HCT116 (cell line): ENCODE results near the gene ANKRD23. TPM values are rescaled to one million over a fixed set of nuclear protein-coding genes. Genes with fewer than 3 reads are reported as not detected.

ENCODE experiments used
- ATAC-seq: fragments of 200-7000 bp; cut with Tn5 transposase; 2 replicates; pipeline ENCODE4 v1.9.1; 2020; ENCODE audit warnings: mild to moderate bottlenecking, moderate library complexity
- BruUV-seq: library from RNA; stranded (reverse); fragments of 400-500 nt; replicated peaks from 2 replicates; lab custom pipeline; 2021; lab: Mats Ljungman, UMichigan
- CTCF ChIA-PET: fragments of 300-600 bp; sonication (Branson Sonifier 250); formaldehyde crosslinking; loops from one replicate; lab custom pipeline; 2021; ENCODE audit warnings: antibody characterized with exemption; lab: Charles Lee
- POLR2A ChIA-PET: fragments of 300-600, 350-600 bp; sonication (Branson Sonifier 250); formaldehyde crosslinking; loops from one replicate; lab custom pipeline; 2021; ENCODE audit warnings: antibody characterized with exemption; lab: Charles Lee
- RAD21 ChIA-PET, 2 experiments: fragments of 300-600 bp; sonication (Branson Sonifier 250); formaldehyde crosslinking; loops; one replicate each; lab custom pipeline; 2023; ENCODE audit warnings: low total read pairs in 2 of 2; ENCODE audit not compliant: uncharacterized antibody in 2 of 2, unreplicated experiment in 2 of 2, low non-redundant PET in 1 of 2; lab: Charles Lee
- DNase-seq: peaks from one replicate; pipeline ENCODE4 v3.0.0-alpha.2; 2010; ENCODE audit warnings: low read depth, low spot score
- H2AFZ ChIP-seq: fragments of 200-600 bp; shearing (Covaris generic), sonication (generic); 2 replicates; pipeline ENCODE4 v1.6.1; 2017; ENCODE audit warnings: low read depth, mixed run types, mixed read lengths, antibody characterized with exemption, low read length; ENCODE audit not compliant: poor library complexity, severe bottlenecking
- H3K27ac ChIP-seq: 2 replicates; pipeline ENCODE4 v1.5.1; 2012; ENCODE audit warnings: low read depth, low read length
- H3K27me3 ChIP-seq: fragments of 200-600 bp; sonication (generic); 2 replicates; pipeline ENCODE4 v1.6.1; 2016; ENCODE audit warnings: mixed run types, low read length, mixed read lengths; ENCODE audit not compliant: insufficient read depth
- H3K36me3 ChIP-seq, 2 experiments: fragments of 200-500 bp in 1 of 2; fragments of 200-600 bp in 1 of 2; sonication (Bioruptor generic) in 1 of 2; sonication (generic) in 1 of 2; 2 replicates each; pipeline versions ENCODE4 v1.5.1 to v1.6.1; 2014 to 2016; ENCODE audit warnings: low read length in 2 of 2, inconsistent platforms in 1 of 2, mixed read lengths in 1 of 2, mixed run types in 1 of 2; ENCODE audit not compliant: insufficient read depth in 2 of 2, control insufficient read depth in 1 of 2
- H3K4me1 ChIP-seq, 2 experiments: fragments of 200-600 bp in 1 of 2; sonication (generic) in 1 of 2; 2 replicates each; pipeline versions ENCODE4 v1.5.1 to v1.6.1; 2012 to 2017; ENCODE audit warnings: low read length in 2 of 2, inconsistent platforms in 1 of 2, mild to moderate bottlenecking in 1 of 2, mixed read lengths in 1 of 2, mixed run types in 1 of 2, moderate library complexity in 1 of 2; ENCODE audit not compliant: insufficient read depth in 2 of 2, control insufficient read depth in 1 of 2
- H3K4me2 ChIP-seq: fragments of 200-600 bp; sonication (generic); 2 replicates; pipeline ENCODE4 v1.6.1; 2017; ENCODE audit warnings: mixed run types, low read length, mixed read lengths
- H3K4me3 ChIP-seq, 2 experiments: fragments of 200-600 bp in 1 of 2; sonication (generic) in 1 of 2; replicated peaks in 1 of 2; 2 replicates each; pipeline ENCODE4 v1.5.1; 2011 to 2016; ENCODE audit warnings: low read length in 2 of 2, control low read depth in 1 of 2, low read depth in 1 of 2, mild to moderate bottlenecking in 1 of 2, mixed read lengths in 1 of 2, mixed run types in 1 of 2
- H3K79me2 ChIP-seq: fragments of 200-600 bp; sonication (generic); 2 replicates; pipeline ENCODE4 v1.6.1; 2017; ENCODE audit warnings: mild to moderate bottlenecking, mixed run types, low read length, moderate library complexity, mixed read lengths; ENCODE audit not compliant: insufficient read depth
- H3K9ac ChIP-seq: fragments of 200-600 bp; sonication (generic); 2 replicates; pipeline ENCODE4 v1.6.1; 2016; ENCODE audit warnings: low read length, mixed read lengths
- H3K9me2 ChIP-seq: fragments of 200-600 bp; sonication (generic), shearing (Covaris generic); 2 replicates; pipeline ENCODE4 v1.6.1; 2017; ENCODE audit warnings: mixed run types, mild to moderate bottlenecking, moderate library complexity; ENCODE audit not compliant: insufficient read depth
- H3K9me3 ChIP-seq, 2 experiments: fragments of 200-500 bp in 1 of 2; fragments of 200-600 bp in 1 of 2; sonication (Bioruptor generic) in 1 of 2; sonication (generic) in 1 of 2; 2 replicates each; pipeline ENCODE4 v1.6.1; 2014 to 2017; ENCODE audit warnings: low read length in 2 of 2, mixed read lengths in 2 of 2, inconsistent platforms in 1 of 2, low read depth in 1 of 2, mild to moderate bottlenecking in 1 of 2, mixed run types in 1 of 2, moderate library complexity in 1 of 2; ENCODE audit not compliant: control insufficient read depth in 1 of 2, insufficient read depth in 1 of 2
- H4K20me1 ChIP-seq: fragments of 200-600 bp; sonication (generic), shearing (Covaris generic); 2 replicates; pipeline ENCODE4 v1.6.1; 2017; ENCODE audit warnings: mixed run types, mild to moderate bottlenecking, moderate library complexity; ENCODE audit not compliant: insufficient read depth
- EGR1 ChIP-seq: IDR thresholded peaks from 2 replicates; pipeline ENCODE4 v1.6.1; 2012; ENCODE audit warnings: low read depth
- ELF1 ChIP-seq: IDR thresholded peaks from 2 replicates; pipeline ENCODE4 v1.6.1; 2012; ENCODE audit warnings: low read depth, borderline replicate concordance
- EZH2 ChIP-seq: fragments of 200-600 bp; sonication (generic); IDR thresholded peaks from 2 replicates; pipeline ENCODE4 v1.6.1; 2017; ENCODE audit warnings: antibody characterized with exemption, mixed run types
- EZH2phosphoT487 ChIP-seq: fragments of 200-600 bp; IDR thresholded peaks from 2 replicates; pipeline ENCODE4 v1.6.1; 2018; ENCODE audit warnings: antibody characterized with exemption, borderline replicate concordance
- FOSL1 ChIP-seq: IDR thresholded peaks from 2 replicates; pipeline ENCODE4 v1.6.1; 2012; ENCODE audit warnings: low read depth
- JUND ChIP-seq: IDR thresholded peaks from 2 replicates; pipeline ENCODE4 v1.6.1; 2012
- RAD21 ChIP-seq: IDR thresholded peaks from 2 replicates; pipeline ENCODE4 v1.6.1; 2012; ENCODE audit warnings: low read depth, mild to moderate bottlenecking
- SP1 ChIP-seq: IDR thresholded peaks from 2 replicates; pipeline ENCODE4 v1.6.1; 2012; ENCODE audit warnings: low read depth
- SRF ChIP-seq: IDR thresholded peaks from 2 replicates; pipeline ENCODE4 v1.6.1; 2012; ENCODE audit warnings: low read depth
- TCF7L2 ChIP-seq: IDR thresholded peaks from 2 replicates; pipeline ENCODE4 v1.7.0; 2011; ENCODE audit warnings: borderline replicate concordance, inconsistent platforms; ENCODE audit not compliant: insufficient read depth, insufficient read length; ENCODE audit errors: extremely low read depth
- ZFX ChIP-seq: fragments of 450-650 bp; IDR thresholded peaks from 2 replicates; pipeline ENCODE4 v1.6.1; 2017
- intact Hi-C: fragments of 100-400 bp; cut with micrococcal nuclease; formaldehyde crosslinking; loops from 2 replicates; pipeline ENCODE4 v1.10.0; 2022
- total RNA-seq: library from RNA; stranded (reverse); gene quantifications from one replicate; pipeline ENCODE4 v1.2.1, GENCODE V29; 2021; ENCODE audit not compliant: unreplicated experiment
- TF ChIP-seq, protein P1 (sequence below): IDR thresholded peaks from 2 replicates; pipeline ENCODE4 v1.6.1; 2012
- TF ChIP-seq, protein P2 (sequence below), 3 experiments: fragments of 200-600 bp in 1 of 3; sonication (generic) in 1 of 3; IDR thresholded peaks in 2 of 3; conservative IDR thresholded peaks in 1 of 3; 2 replicates each; pipeline ENCODE4 v1.5.1; 2012 to 2017; ENCODE audit warnings: low read depth in 2 of 3, low read length in 2 of 3, antibody characterized with exemption in 1 of 3, borderline replicate concordance in 1 of 3, control low read depth in 1 of 3, mild to moderate bottlenecking in 1 of 3, mixed read lengths in 1 of 3, mixed run types in 1 of 3, moderate library complexity in 1 of 3; ENCODE audit not compliant: insufficient read depth in 1 of 3

The ANKRD23 gene
- total RNA-seq, 1 experiment from 2014 or later = 1.4 TPM

- Histone ChIP-seq H3K27ac (no peak overlapping the region), H3K9me3 (no peaks in the 10 kb centered on the region), H3K4me1 (peaks cover 0 to 8% of the 10 kb centered on the region in 2 experiments; a peak in 1 of 4 replicates), H3K4me2 (no peak overlapping the region), H3K9me2 (no peaks in the 10 kb centered on the region), H3K36me3 (no peaks in the 10 kb centered on the region), H2AFZ (no peak overlapping the region), H3K79me2 (no peaks in the 10 kb centered on the region), H3K27me3 (no peaks in the 10 kb centered on the region), H4K20me1 (no peaks in the 10 kb centered on the region), H3K4me3 (no peak overlapping the region), H3K9ac (no peak overlapping the region)
- no peak for DNase-seq
- ChIA-PET RAD21 (no interaction called here), CTCF (interaction anchor here (0.6 kb wide), 1 partner anchor 32 kb away, joined by 4 read pairs; no protein-coding TSS in a partner anchor), POLR2A (no interaction called here)
- intact Hi-C loops = no loop called here
- 0 out of 2 replicates have a peak, but pooled peaks have one; percentile 46 for ATAC-seq
- no peak for TF ChIP-seq TCF7L2
- no peak for TF ChIP-seq ZFX
- no peak for TF ChIP-seq JUND
- TF ChIP-seq EGR1 = no peak
- TF ChIP-seq EZH2phosphoT487 = no peak
- no peak for TF ChIP-seq EZH2
- TF ChIP-seq, protein P1, sequence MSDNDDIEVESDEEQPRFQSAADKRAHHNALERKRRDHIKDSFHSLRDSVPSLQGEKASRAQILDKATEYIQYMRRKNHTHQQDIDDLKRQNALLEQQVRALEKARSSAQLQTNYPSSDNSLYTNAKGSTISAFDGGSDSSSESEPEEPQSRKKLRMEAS = no peak
- TF ChIP-seq FOSL1 = no peak
- TF ChIP-seq RAD21 = no peak
- TF ChIP-seq SP1 = no peak
- BruUV-seq = no TSS peak
These were observed 40.7 kb upstream of the ANKRD23 start for GRCh38 chr2:96884299-96885094.

DNA sequence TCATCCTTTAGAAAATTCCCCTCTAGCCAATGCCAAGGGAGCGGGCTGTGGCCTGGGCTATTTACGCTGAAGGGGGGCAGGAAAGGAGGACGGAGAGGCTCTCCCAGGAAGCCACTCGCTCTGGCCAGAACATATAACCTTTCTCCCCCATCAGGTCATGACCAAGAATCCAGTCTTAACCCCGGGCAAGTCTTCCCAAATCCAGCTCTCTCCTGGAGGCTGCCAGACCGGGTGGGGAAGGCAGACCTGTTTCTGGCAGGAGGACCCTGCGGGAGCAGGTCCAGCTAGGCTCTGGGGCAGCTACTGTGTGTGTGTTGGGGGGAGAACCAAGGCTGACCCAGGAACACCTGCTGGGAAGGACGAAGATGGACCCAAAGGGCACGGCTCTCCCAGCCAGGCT is 39.5 kb upstream of the ANKRD23 start:
- H3K27me3 ChIP-seq = no peaks in the 10 kb centered on the region
- H3K4me3 ChIP-seq = no peak overlapping the region
- no TSS peak for BruUV-seq
- H3K9me2 ChIP-seq = no peaks in the 10 kb centered on the region
- intact Hi-C loops = no loop called here
- H3K9ac ChIP-seq = no peak overlapping the region
- H3K79me2 ChIP-seq = no peaks in the 10 kb centered on the region
- TF ChIP-seq ELF1 (no peak), SRF (no peak)
- TF ChIP-seq, protein P2, sequence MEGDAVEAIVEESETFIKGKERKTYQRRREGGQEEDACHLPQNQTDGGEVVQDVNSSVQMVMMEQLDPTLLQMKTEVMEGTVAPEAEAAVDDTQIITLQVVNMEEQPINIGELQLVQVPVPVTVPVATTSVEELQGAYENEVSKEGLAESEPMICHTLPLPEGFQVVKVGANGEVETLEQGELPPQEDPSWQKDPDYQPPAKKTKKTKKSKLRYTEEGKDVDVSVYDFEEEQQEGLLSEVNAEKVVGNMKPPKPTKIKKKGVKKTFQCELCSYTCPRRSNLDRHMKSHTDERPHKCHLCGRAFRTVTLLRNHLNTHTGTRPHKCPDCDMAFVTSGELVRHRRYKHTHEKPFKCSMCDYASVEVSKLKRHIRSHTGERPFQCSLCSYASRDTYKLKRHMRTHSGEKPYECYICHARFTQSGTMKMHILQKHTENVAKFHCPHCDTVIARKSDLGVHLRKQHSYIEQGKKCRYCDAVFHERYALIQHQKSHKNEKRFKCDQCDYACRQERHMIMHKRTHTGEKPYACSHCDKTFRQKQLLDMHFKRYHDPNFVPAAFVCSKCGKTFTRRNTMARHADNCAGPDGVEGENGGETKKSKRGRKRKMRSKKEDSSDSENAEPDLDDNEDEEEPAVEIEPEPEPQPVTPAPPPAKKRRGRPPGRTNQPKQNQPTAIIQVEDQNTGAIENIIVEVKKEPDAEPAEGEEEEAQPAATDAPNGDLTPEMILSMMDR (IDR thresholded peaks at IDR 0.05 in 2 of 3, conservative IDR thresholded peaks at IDR 0.05 in 1 of 3; ENCODE audit: borderline replicate concordance in 1 of 3, insufficient read depth in 1 of 3, low read depth in 2 of 3, low read length in 2 of 3) = no peak
- TF ChIP-seq, all 23 proteins: peak for 0
- no peaks in the 10 kb centered on the region for H4K20me1 ChIP-seq
- no peaks in the 10 kb centered on the region for H3K9me3 ChIP-seq
- ChIA-PET CTCF (no interaction called here), POLR2A (no interaction called here), RAD21 (no interaction called here)
- no peak overlapping the region for H2AFZ ChIP-seq
- ATAC-seq (no peak), DNase-seq (no peak)
- no peak overlapping the region for H3K27ac ChIP-seq
- peaks cover 0 to 8% of the 10 kb centered on the region in 2 experiments; a peak in 1 of 4 replicates for H3K4me1 ChIP-seq
- H3K36me3 ChIP-seq = no peaks in the 10 kb centered on the region
- H3K4me2 ChIP-seq = no peak overlapping the region
